Adrenal gland (tissue), 12 donors: ENCODE data around the gene STK32C. TPM values are rescaled to one million over a fixed set of nuclear protein-coding genes. Genes with fewer than 3 reads are reported as not detected.

Experiments
- DNase-seq, 7 donors: peaks; one replicate each; pipeline ENCODE4 v3.0.0-alpha.2; 2019 to 2020
- H3K27ac ChIP-seq, 5 donors: fragments of 200-600 bp; sonication (generic) in 4 of 5; 1 replicate in 3 of 5; 2 replicates in 2 of 5; pipeline versions ENCODE4 v1.5.1 to v1.8.0; 2016 to 2020; ENCODE audit warnings: mild to moderate bottlenecking in 1 of 5
- H3K27me3 ChIP-seq: fragments of 200-600 bp; 2 replicates; pipeline ENCODE4 v1.8.0; 2021
- H3K36me3 ChIP-seq, 2 donors: fragments of 200-600 bp; replicated peaks in 1 of 2; 1 replicate in 1 of 2; 2 replicates in 1 of 2; pipeline versions ENCODE4 v1.5.1 to v1.8.0; 2018 to 2022
- H3K4me1 ChIP-seq, 2 donors: fragments of 200-600 bp; replicated peaks in 1 of 2; 1 replicate in 1 of 2; 2 replicates in 1 of 2; pipeline versions ENCODE4 v1.5.1 to v1.8.0; 2018 to 2021
- H3K4me3 ChIP-seq, 4 donors: fragments of 200-600 bp; sonication (generic) in 3 of 4; one replicate each; pipeline ENCODE4 v1.5.1; 2016 to 2018
- H3K9me3 ChIP-seq, 3 donors: fragments of 200-600 bp; sonication (generic) in 1 of 3; replicated peaks in 1 of 3; 1 replicate in 2 of 3; 2 replicates in 1 of 3; pipeline versions ENCODE4 v1.5.1 to v1.8.0; 2016 to 2021
- POLR2A ChIP-seq, 2 donors: fragments of 450-650 bp; IDR thresholded peaks; one replicate each; pipeline ENCODE4 v1.6.1; 2017; ENCODE audit warnings: antibody characterized with exemption in 2 of 2, mild to moderate bottlenecking in 2 of 2, moderate library complexity in 1 of 2
- WGBS, 4 donors: extraction: QIAGEN DNeasy Blood & Tissue Kit in 2 of 4; methylation state at CpG; one replicate each; pipeline versions ENCODE4 v1.1.5 to v1.1.7; 2013 to 2017; 5-methylcytosine and 5-hydroxymethylcytosine counted together
- intact Hi-C, 2 donors: fragments of 100-400 bp; cut with DNase I; formaldehyde crosslinking; loops; one replicate each; pipeline versions ENCODE4 v1.14.1 to v1.15.0; 2022 to 2023
- polyA plus RNA-seq, 3 donors: library from polyadenylated mRNA; stranded (reverse); fragments of 200-250 nt in 2 of 3; fragments of 350-450 nt in 1 of 3; fragmentation: Illumina TruSeq in 1 of 3; extraction: RNeasy Lipid Tissue Mini Kit (QIAGEN cat#74804) in 1 of 3; gene quantifications; one replicate each; pipeline ENCODE4 v1.2.3, GENCODE V29; 2013 to 2014
- total RNA-seq, 9 donors: library from RNA; depleted of rRNA in 4 of 9; stranded (reverse); fragments of >200 nt in 4 of 9; fragments of 120-200 nt in 1 of 9; fragmentation: NEBNext Ultra II Directional in 1 of 9; extraction: Animal tissue kit (Norgen Biotek cat#: 25700) in 1 of 9; gene quantifications; one replicate each; pipeline versions ENCODE4 v1.1.0 to v1.2.4, GENCODE V29; 2013 to 2023
- TF ChIP-seq, protein P1 (sequence below), 6 experiments: fragments of 450-650 bp in 4 of 6; fragments of 200-600 bp in 2 of 6; sonication (generic) in 1 of 6; IDR thresholded peaks; 1 replicate in 5 of 6; 2 replicates in 1 of 6; pipeline versions ENCODE4 v1.5.1 to v1.8.0; 2016 to 2021; ENCODE audit warnings: antibody characterized with exemption in 6 of 6, mild to moderate bottlenecking in 2 of 6, moderate library complexity in 1 of 6
- donor health status: healthy with polysubstance abuse.
- donor health status: Bipolar disorder and iron deficiency.
- donor health status: DM: yes; HTN: yes; CAD: no.
- donor health status: DM: no; HTN: no; CAD: no.
- donor health status: DM: no; HTN: no; CAD: no.
- donor health status: DM: yes; HTN: yes; CAD: no.

STK32C gene
- total and polyA plus RNA-seq, 12 donors, result 2.8 to 36.5 (median 15.9) TPM

DNA sequence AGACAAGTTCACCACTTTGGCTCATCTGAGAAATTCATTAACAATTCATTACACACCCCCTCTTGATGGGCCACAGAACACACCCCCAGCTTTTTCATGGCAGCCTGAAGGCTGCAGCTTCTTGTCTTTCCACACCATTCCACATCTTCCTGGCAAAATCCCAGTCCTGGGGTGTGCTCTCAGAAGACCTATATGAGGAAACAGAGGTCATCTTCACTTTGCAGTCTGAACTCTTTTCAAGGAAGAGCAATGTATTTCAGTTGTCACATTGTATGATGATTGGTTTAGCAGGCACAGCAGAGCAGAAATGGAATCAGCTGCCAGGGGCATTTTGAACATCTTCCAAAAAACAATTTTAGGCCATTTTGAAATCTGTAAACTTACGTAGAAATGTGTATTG is 16.4 kb upstream of the STK32C start:
- Histone ChIP-seq H3K36me3 (no peaks in the 10 kb centered on the region), H3K27ac (peak overlapping the region in 1 of 5 donors; percentile 56), H3K4me3 (no peak overlapping the region), H3K9me3 (no peaks in the 10 kb centered on the region), H3K4me1 (peaks cover 21 to 39% of the 10 kb centered on the region in 2 donors), H3K27me3 (no peaks in the 10 kb centered on the region)
- WGBS, 4 donors, result 74 to 91% (median 80%) methylated on average over 1 of the region's 1 CpG
- intact Hi-C loops, result no loop called here
- peak in 1 of 7 donors; percentile 8 for DNase-seq
- TF ChIP-seq POLR2A (IDR thresholded peaks at IDR 0.05), result no peak
- TF ChIP-seq, protein P1, sequence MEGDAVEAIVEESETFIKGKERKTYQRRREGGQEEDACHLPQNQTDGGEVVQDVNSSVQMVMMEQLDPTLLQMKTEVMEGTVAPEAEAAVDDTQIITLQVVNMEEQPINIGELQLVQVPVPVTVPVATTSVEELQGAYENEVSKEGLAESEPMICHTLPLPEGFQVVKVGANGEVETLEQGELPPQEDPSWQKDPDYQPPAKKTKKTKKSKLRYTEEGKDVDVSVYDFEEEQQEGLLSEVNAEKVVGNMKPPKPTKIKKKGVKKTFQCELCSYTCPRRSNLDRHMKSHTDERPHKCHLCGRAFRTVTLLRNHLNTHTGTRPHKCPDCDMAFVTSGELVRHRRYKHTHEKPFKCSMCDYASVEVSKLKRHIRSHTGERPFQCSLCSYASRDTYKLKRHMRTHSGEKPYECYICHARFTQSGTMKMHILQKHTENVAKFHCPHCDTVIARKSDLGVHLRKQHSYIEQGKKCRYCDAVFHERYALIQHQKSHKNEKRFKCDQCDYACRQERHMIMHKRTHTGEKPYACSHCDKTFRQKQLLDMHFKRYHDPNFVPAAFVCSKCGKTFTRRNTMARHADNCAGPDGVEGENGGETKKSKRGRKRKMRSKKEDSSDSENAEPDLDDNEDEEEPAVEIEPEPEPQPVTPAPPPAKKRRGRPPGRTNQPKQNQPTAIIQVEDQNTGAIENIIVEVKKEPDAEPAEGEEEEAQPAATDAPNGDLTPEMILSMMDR (IDR thresholded peaks at IDR 0.05), result no peak

DNA sequence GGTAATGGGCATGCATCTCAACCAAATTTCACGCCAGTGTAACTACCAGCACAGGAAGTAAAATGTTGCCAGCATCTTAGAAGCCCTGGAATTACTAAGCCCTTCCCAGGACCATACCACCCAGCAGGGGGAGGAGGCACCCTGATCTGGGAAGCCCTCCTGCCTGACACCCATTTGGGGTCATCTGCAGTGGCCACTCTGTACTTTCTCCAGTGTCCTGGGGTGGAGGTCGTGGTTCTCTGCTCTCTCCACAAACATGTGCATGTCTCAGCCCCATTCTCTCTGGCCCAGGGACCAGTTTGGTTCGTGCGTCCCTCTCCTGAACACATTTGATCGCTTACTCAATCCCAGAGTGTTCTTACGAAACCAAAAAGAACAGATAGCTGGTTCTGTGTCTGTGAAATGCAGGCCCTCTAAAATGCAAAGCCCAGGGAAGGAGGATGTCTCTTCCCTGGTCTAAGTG is 14.9 kb upstream of the STK32C start:
- intact Hi-C loops, result no loop called here
- Histone ChIP-seq H3K27ac (peak overlapping the region in 3 of 5 donors; percentile 2 to 56 (median 43)), H3K9me3 (no peaks in the 10 kb centered on the region), H3K4me1 (peaks cover 12 to 29% of the 10 kb centered on the region in 2 donors), H3K27me3 (no peaks in the 10 kb centered on the region), H3K36me3 (no peaks in the 10 kb centered on the region), H3K4me3 (no peak overlapping the region)
- WGBS, 4 donors, result 49 to 67% (median 54%) methylated on average over 6 of the region's 6 CpGs
- DNase-seq, result peak in 2 of 7 donors; percentile 15 to 45
- TF ChIP-seq, protein P1 (IDR thresholded peaks at IDR 0.05), result peak in 1 of 6 experiments; percentile 12
- no peak for TF ChIP-seq POLR2A (IDR thresholded peaks at IDR 0.05)

DNA sequence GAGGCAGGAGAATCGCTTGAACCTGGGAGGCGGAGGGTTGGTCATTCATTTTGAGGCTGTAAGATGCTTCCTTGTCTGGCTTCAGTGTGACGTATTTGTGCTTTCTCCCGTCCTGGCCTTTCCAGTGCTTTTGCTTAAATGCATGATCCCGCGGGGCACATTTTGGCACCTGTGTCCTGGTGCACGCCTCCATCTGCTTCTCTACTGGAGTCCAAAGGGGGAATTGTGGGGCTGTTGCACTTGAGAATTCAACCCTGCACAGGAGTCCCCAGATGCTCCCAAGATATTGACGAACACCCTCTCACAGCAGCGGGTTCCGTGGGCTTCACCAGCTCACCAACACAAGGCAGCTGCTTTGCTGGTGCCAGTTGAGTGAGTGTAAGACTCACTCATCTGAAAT is 14.0 kb upstream of the STK32C start:
- no peak for TF ChIP-seq POLR2A (IDR thresholded peaks at IDR 0.05)
- TF ChIP-seq, protein P1 (IDR thresholded peaks at IDR 0.05), result no peak
- intact Hi-C loops, result no loop called here
- Histone ChIP-seq H3K27me3 (no peaks in the 10 kb centered on the region), H3K9me3 (no peaks in the 10 kb centered on the region), H3K4me1 (peaks cover 12 to 29% of the 10 kb centered on the region in 2 donors), H3K27ac (no peak overlapping the region), H3K4me3 (no peak overlapping the region), H3K36me3 (no peaks in the 10 kb centered on the region)
- WGBS, 4 donors, result 89 to 96% (median 95%) methylated on average over 10 of the region's 10 CpGs
- peak in 1 of 7 donors; percentile 8 for DNase-seq

DNA sequence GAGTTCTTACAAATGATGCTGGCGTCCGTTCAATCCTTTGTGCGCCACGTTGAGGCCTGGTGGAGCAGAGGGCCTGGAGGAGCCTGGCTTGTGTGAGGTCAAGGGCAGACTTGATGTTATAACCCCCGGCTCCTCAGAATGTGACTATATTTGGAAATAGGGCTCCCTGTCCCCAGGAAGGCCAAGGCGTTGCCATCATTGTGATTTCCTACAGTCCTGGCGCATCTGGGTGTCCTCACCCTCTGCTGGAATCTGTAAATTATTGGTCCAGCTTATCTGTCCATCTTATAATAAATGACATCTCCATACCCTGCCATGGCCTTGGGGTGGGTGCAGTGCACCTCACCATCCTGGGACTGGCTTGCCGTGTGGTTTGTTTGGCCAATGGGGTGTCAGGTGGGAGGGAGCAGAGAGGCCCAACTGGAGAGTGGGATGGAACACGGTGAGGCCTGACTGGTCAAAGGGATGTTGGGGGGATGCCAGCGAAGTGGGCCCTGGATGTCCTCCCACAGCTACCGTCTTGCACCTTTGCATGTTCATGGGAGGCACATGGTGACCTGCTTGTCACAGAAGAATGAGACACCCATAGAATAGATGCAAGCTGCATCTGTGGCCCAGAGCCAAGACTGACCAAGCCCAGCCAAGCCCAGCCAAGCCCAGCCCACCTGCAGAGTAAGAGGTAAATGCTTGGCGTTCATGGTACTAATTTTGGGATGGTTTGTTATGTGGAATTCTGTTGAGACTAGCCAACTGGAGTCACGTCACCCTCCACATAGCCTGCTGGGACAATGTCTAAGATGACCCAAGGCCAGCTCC is 13.1 kb upstream of the STK32C start:
- 82 to 91% (median 84%) methylated on average over 7 to 13 of the region's 13 CpGs for WGBS, 4 donors
- TF ChIP-seq, protein P1 (IDR thresholded peaks at IDR 0.05), result no peak
- no peak for TF ChIP-seq POLR2A (IDR thresholded peaks at IDR 0.05)

More for the DNA sequence above, 13.1 kb upstream of the STK32C start:
- no peak for DNase-seq
- Histone ChIP-seq H3K9me3 (no peaks in the 10 kb centered on the region), H3K4me3 (no peak overlapping the region), H3K27ac (peak overlapping the region in 4 of 5 donors; percentile 36 to 85 (median 81)), H3K4me1 (peaks cover 12 to 29% of the 10 kb centered on the region in 2 donors), H3K27me3 (no peaks in the 10 kb centered on the region), H3K36me3 (no peaks in the 10 kb centered on the region)
- intact Hi-C loops, result no loop called here
